NCI-H1092 (cell line): ENCODE measurements around the gene TRIO.

Experiments used
- DNase-seq: peaks from one replicate; lab custom pipeline; 2025; lab: John Stamatoyannopoulos, UW

TRIO gene

GRCh38 chr5:14209222-14209822 is 66.2 kb downstream of the TRIO start:
- no peak for DNase-seq

- no peak for DNase-seq
These were observed 66.7 kb downstream of the TRIO start for GRCh38 chr5:14209836-14210235.

GRCh38 chr5:14210729-14211128 is 67.6 kb downstream of the TRIO start:
- DNase-seq = no peak

- DNase-seq = no peak
These were observed 69.0 kb downstream of the TRIO start for GRCh38 chr5:14211818-14212803.

GRCh38 chr5:14212838-14213237 is 69.7 kb downstream of the TRIO start:
- no peak for DNase-seq

- DNase-seq = no peak
These were observed 70.1 kb downstream of the TRIO start for GRCh38 chr5:14213253-14213652.

- no peak for DNase-seq
These were observed 70.9 kb downstream of the TRIO start for GRCh38 chr5:14213813-14214585.

GRCh38 chr5:14215901-14216300 is 72.8 kb downstream of the TRIO start:
- DNase-seq = no peak

GRCh38 chr5:14216372-14216771 is 73.2 kb downstream of the TRIO start:
- no peak for DNase-seq

- DNase-seq = no peak
These were observed 73.8 kb downstream of the TRIO start for GRCh38 chr5:14216902-14217301.

- no peak for DNase-seq
These were observed 74.4 kb downstream of the TRIO start for GRCh38 chr5:14217587-14217986.

- DNase-seq = no peak
These were observed 74.9 kb downstream of the TRIO start for GRCh38 chr5:14218011-14218410.

GRCh38 chr5:14218480-14218879 is 75.3 kb downstream of the TRIO start:
- DNase-seq = no peak

GRCh38 chr5:14218897-14219573 is 75.9 kb downstream of the TRIO start:
- no peak for DNase-seq

- no peak for DNase-seq
These were observed 76.8 kb downstream of the TRIO start for GRCh38 chr5:14219800-14220512.

- DNase-seq = no peak
These were observed 77.5 kb downstream of the TRIO start for GRCh38 chr5:14220642-14221041.

- no peak for DNase-seq
These were observed 78.6 kb downstream of the TRIO start for GRCh38 chr5:14221732-14222131.

- DNase-seq = no peak
These were observed 79.1 kb downstream of the TRIO start for GRCh38 chr5:14222206-14222605.

- no peak for DNase-seq
These were observed 80.2 kb downstream of the TRIO start for GRCh38 chr5:14223372-14223771.

GRCh38 chr5:14225173-14225834 is 82.2 kb downstream of the TRIO start:
- no peak for DNase-seq

- no peak for DNase-seq
These were observed 83.0 kb downstream of the TRIO start for GRCh38 chr5:14226149-14226548.
